IMR-90 (cell line): Measurements from ENCODE around the gene CUX1. TPM values are rescaled to one million over a fixed set of nuclear protein-coding genes. Genes with fewer than 3 reads are reported as not detected.

Experiments
- ATAC-seq: fragments of 200-7000 bp; cut with Tn5 transposase; 2 replicates; pipeline ENCODE4 v1.9.1; 2020; ENCODE audit warnings: low read depth, mild to moderate bottlenecking, moderate library complexity
- BruUV-seq: library from RNA; stranded (reverse); fragments of 400-500 nt; replicated peaks from 2 replicates; lab custom pipeline; 2021; lab: Mats Ljungman, UMichigan
- CTCF ChIA-PET: fragments of 300-600 bp; formaldehyde crosslinking; extraction: SDS; loops from one replicate; lab custom pipeline; 2021; ENCODE audit warnings: antibody characterized with exemption; lab: Yijun Ruan, JAX
- POLR2A ChIA-PET: fragments of 300-600 bp; sonication (Branson Sonifier 250); formaldehyde crosslinking; loops from one replicate; lab custom pipeline; 2022; ENCODE audit warnings: antibody characterized with exemption; ENCODE audit not compliant: unreplicated experiment; lab: Charles Lee
- DNase-seq: peaks from one replicate; pipeline ENCODE4 v3.0.0; 2013
- H2AFZ ChIP-seq: replicated peaks from 2 replicates; pipeline ENCODE3; 2013; ENCODE audit warnings: low read length, mild to moderate bottlenecking; ENCODE audit not compliant: poor library complexity
- H2AK5ac ChIP-seq: 2 replicates; pipeline ENCODE4 v1.6.1; 2013; ENCODE audit warnings: low read depth, low read length, inconsistent platforms
- H2AK9ac ChIP-seq: replicated peaks from 2 replicates; pipeline ENCODE3; 2013; ENCODE audit warnings: mild to moderate bottlenecking, low read depth, low read length, moderate library complexity; ENCODE audit not compliant: poor library complexity
- H2BK120ac ChIP-seq: 2 replicates; pipeline ENCODE4 v1.6.1; 2013; ENCODE audit warnings: low read depth, low read length, inconsistent platforms
- H2BK15ac ChIP-seq: 3 replicates; pipeline ENCODE4 v1.6.1; 2013; ENCODE audit warnings: low read depth, low read length, inconsistent platforms
- H2BK20ac ChIP-seq: 2 replicates; pipeline ENCODE4 v1.6.1; 2013; ENCODE audit warnings: low read depth, mild to moderate bottlenecking, inconsistent platforms, low read length, moderate library complexity
- H2BK5ac ChIP-seq: 2 replicates; pipeline ENCODE4 v1.6.1; 2013; ENCODE audit warnings: mild to moderate bottlenecking, low read depth, low read length, inconsistent platforms; ENCODE audit not compliant: poor library complexity, severe bottlenecking
- H3K14ac ChIP-seq: replicated peaks from 2 replicates; pipeline ENCODE4 v1.6.1; 2013; ENCODE audit warnings: low read depth, low read length, inconsistent platforms
- H3K18ac ChIP-seq: 2 replicates; pipeline ENCODE4 v1.6.1; 2013; ENCODE audit warnings: low read depth, low read length, control low read depth
- H3K23ac ChIP-seq: 2 replicates; pipeline ENCODE4 v1.6.1; 2013; ENCODE audit warnings: low read depth, low read length, inconsistent platforms
- H3K27ac ChIP-seq: 2 replicates; pipeline ENCODE4 v1.5.1; 2013; ENCODE audit warnings: mild to moderate bottlenecking, control low read depth, low read length; ENCODE audit not compliant: insufficient read depth
- H3K27me3 ChIP-seq: 2 replicates; pipeline ENCODE4 v1.6.1; 2013; ENCODE audit warnings: low read length; ENCODE audit not compliant: control insufficient read depth, insufficient read depth
- H3K36me3 ChIP-seq: 2 replicates; pipeline ENCODE4 v1.6.1; 2013; ENCODE audit warnings: low read length, mixed read lengths; ENCODE audit not compliant: control insufficient read depth, insufficient read depth
- H3K4ac ChIP-seq: 2 replicates; pipeline ENCODE4 v1.6.1; 2013; ENCODE audit warnings: low read depth, low read length, inconsistent platforms
- H3K4me1 ChIP-seq: 2 replicates; pipeline ENCODE4 v1.6.1; 2013; ENCODE audit warnings: low read length, mixed read lengths; ENCODE audit not compliant: control insufficient read depth, insufficient read depth
- H3K4me2 ChIP-seq: 2 replicates; pipeline ENCODE4 v1.6.1; 2013; ENCODE audit warnings: low read depth, mild to moderate bottlenecking, control low read depth, low read length, moderate library complexity
- H3K4me3 ChIP-seq: 2 replicates; pipeline ENCODE4 v1.5.1; 2013; ENCODE audit warnings: low read depth, mild to moderate bottlenecking, control low read depth, low read length, moderate library complexity; ENCODE audit not compliant: insufficient read depth
- H3K56ac ChIP-seq: 2 replicates; pipeline ENCODE4 v1.6.1; 2013; ENCODE audit warnings: low read length, inconsistent platforms; ENCODE audit not compliant: insufficient read depth; ENCODE audit errors: extremely low read depth
- H3K79me1 ChIP-seq, 2 experiments: 2 replicates each; pipeline ENCODE4 v1.6.1; 2013; ENCODE audit warnings: low read length in 2 of 2, inconsistent platforms in 1 of 2, low read depth in 1 of 2
- H3K9ac ChIP-seq: 2 replicates; pipeline ENCODE4 v1.6.1; 2013; ENCODE audit warnings: low read depth, low read length, control low read depth
- H3K9me1 ChIP-seq: 2 replicates; pipeline ENCODE4 v1.6.1; 2013; ENCODE audit warnings: low read length, inconsistent platforms; ENCODE audit not compliant: insufficient read depth
- H3K9me3 ChIP-seq: 2 replicates; pipeline ENCODE4 v1.6.1; 2013; ENCODE audit warnings: low read length; ENCODE audit not compliant: control insufficient read depth, insufficient read depth
- H4K20me1 ChIP-seq: 2 replicates; pipeline ENCODE4 v1.6.1; 2013; ENCODE audit warnings: low read length, inconsistent platforms; ENCODE audit not compliant: insufficient read depth
- H4K5ac ChIP-seq: 2 replicates; pipeline ENCODE4 v1.6.1; 2013; ENCODE audit warnings: mild to moderate bottlenecking, low read depth, low read length, control low read depth
- H4K8ac ChIP-seq, 2 experiments: 2 replicates each; pipeline ENCODE4 v1.6.1; 2013; ENCODE audit warnings: low read depth in 2 of 2, low read length in 2 of 2, control low read depth in 1 of 2, inconsistent platforms in 1 of 2
- H4K91ac ChIP-seq: 2 replicates; pipeline ENCODE4 v1.6.1; 2013; ENCODE audit warnings: low read depth, low read length, inconsistent platforms; ENCODE audit not compliant: insufficient read depth
- BHLHE40 ChIP-seq: fragments of 150-350 bp; IDR thresholded peaks from 2 replicates; pipeline ENCODE4 v1.6.1; 2016; ENCODE audit warnings: mild to moderate bottlenecking, low read depth, low read length
- CEBPB ChIP-seq: IDR thresholded peaks from 2 replicates; pipeline ENCODE4 v1.6.1; 2012; ENCODE audit warnings: low read depth, low read length, improper control_type of control experiment
- CHD1 ChIP-seq: IDR thresholded peaks from 2 replicates; pipeline ENCODE4 v1.6.1; 2012; ENCODE audit warnings: low read depth, low read length, improper control_type of control experiment
- CTCF ChIP-seq: conservative IDR thresholded peaks from 2 replicates; pipeline ENCODE4 v1.5.1; 2012; ENCODE audit warnings: mild to moderate bottlenecking, low read depth, low read length, improper control_type of control experiment
- ELK1 ChIP-seq: fragments of 150-350 bp; IDR thresholded peaks from 2 replicates; pipeline ENCODE4 v1.6.1; 2016; ENCODE audit warnings: low read depth, mild to moderate bottlenecking, low read length, moderate library complexity, borderline replicate concordance
- FOS ChIP-seq: fragments of 150-350 bp; IDR thresholded peaks from 2 replicates; pipeline ENCODE4 v1.6.1; 2016; ENCODE audit warnings: low read depth, low read length
- MAFK ChIP-seq: IDR thresholded peaks from 2 replicates; pipeline ENCODE4 v1.6.1; 2012; ENCODE audit warnings: low read depth, low read length, improper control_type of control experiment
- MAZ ChIP-seq: IDR thresholded peaks from 2 replicates; pipeline ENCODE4 v1.6.1; 2012; ENCODE audit warnings: low read depth, mild to moderate bottlenecking, low read length, improper control_type of control experiment, moderate library complexity, borderline replicate concordance
- MXI1 ChIP-seq: IDR thresholded peaks from 2 replicates; pipeline ENCODE4 v1.6.1; 2012; ENCODE audit warnings: low read depth, mild to moderate bottlenecking, low read length, moderate library complexity, borderline replicate concordance
- NFE2L2 ChIP-seq: fragments of 150-350 bp; IDR thresholded peaks from 2 replicates; pipeline ENCODE4 v1.6.1; 2016; ENCODE audit warnings: low read depth, mild to moderate bottlenecking, low read length
- POLR2A ChIP-seq: IDR thresholded peaks from 2 replicates; pipeline ENCODE4 v1.6.1; 2012; ENCODE audit warnings: mild to moderate bottlenecking, low read depth, low read length
- RAD21 ChIP-seq: IDR thresholded peaks from 2 replicates; pipeline ENCODE4 v1.6.1; 2012; ENCODE audit warnings: low read length, improper control_type of control experiment
- RCOR1 ChIP-seq: IDR thresholded peaks from 2 replicates; pipeline ENCODE4 v1.6.1; 2012; ENCODE audit warnings: mild to moderate bottlenecking, low read length, improper control_type of control experiment; ENCODE audit not compliant: insufficient replicate concordance
- RFX5 ChIP-seq: IDR thresholded peaks from 2 replicates; pipeline ENCODE4 v1.8.0; 2012; ENCODE audit warnings: low read depth, mild to moderate bottlenecking, low read length, moderate library complexity
- SMC3 ChIP-seq: fragments of 150-350 bp; IDR thresholded peaks from 2 replicates; pipeline ENCODE4 v1.6.1; 2016; ENCODE audit warnings: low read depth, mild to moderate bottlenecking, antibody characterized with exemption, low read length, moderate library complexity
- USF2 ChIP-seq: fragments of 150-350 bp; IDR thresholded peaks from 2 replicates; pipeline ENCODE4 v1.6.1; 2017; ENCODE audit warnings: mild to moderate bottlenecking, antibody characterized with exemption, low read length, low read depth
- WGBS, 2 experiments: methylation state at CpG; one replicate each; pipeline versions ENCODE4 v1.1.5 to v1.1.7; 2013; ENCODE audit warnings: missing lambda C conversion rate in 2 of 2; ENCODE audit not compliant: insufficient read length in 1 of 2; ENCODE audit errors: extremely low coverage in 2 of 2; 5-methylcytosine and 5-hydroxymethylcytosine counted together
- dilution Hi-C: fragments of 300-500 bp; cut with HindIII; formaldehyde crosslinking; loops from one replicate; pipeline ENCODE4 v1.14.3; 2018; ENCODE audit warnings: low sequenced_read_pairs; ENCODE audit not compliant: unreplicated experiment
- in situ Hi-C: fragments of 300-500 bp; cut with MboI; formaldehyde crosslinking; loops from 3 replicates; pipeline ENCODE4 v1.14.3; 2019; ENCODE audit warnings: low sequenced_read_pairs, inconsistent platforms, mixed read lengths
- intact Hi-C: fragments of 100-400 bp; cut with micrococcal nuclease; formaldehyde crosslinking; loops from 2 replicates; pipeline ENCODE4 v1.10.0; 2022
- polyA plus RNA-seq, 3 experiments: library from polyadenylated mRNA; depleted of rRNA; stranded (reverse); fragments of >200 nt; gene quantifications; 2 replicates each; pipeline ENCODE4 v1.2.3, GENCODE V29; 2012; ENCODE audit warnings: low replicate concordance in 1 of 3
- total RNA-seq: library from RNA; depleted of rRNA; stranded (reverse); fragments of >200 nt; gene quantifications from 2 replicates; pipeline ENCODE4 v1.2.3, GENCODE V29; 2012

CUX1 gene
- total and polyA plus RNA-seq, 2 of the 4 experiments (the other 2 are of a cell fraction) = 19.7 to 46.4 TPM

DNA sequence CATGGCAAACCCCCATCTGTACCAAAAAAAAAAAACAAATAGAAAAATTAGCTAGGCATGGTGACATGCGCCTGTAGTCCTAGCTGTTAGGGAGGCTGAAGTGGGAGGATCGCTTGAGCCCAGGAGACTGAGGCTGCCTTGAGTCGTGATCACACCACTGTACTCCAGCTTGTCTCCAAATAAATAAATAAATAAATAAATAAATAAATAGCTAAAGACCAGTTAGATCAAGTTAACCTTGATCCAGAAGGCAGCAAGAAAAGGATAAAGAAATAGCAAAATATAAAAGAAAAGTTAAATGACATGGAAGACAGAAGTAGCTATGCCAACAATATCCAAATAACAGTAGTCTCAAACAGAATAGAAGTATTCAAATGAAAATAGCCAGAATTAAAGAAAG lies 337.0 kb downstream of the CUX1 start:
- Histone ChIP-seq H3K23ac (no peak overlapping the region), H4K20me1 (no peaks in the 10 kb centered on the region), H2AFZ (no peak overlapping the region), H3K4me2 (no peak overlapping the region), H2BK15ac (no peak overlapping the region), H3K4me3 (no peak overlapping the region), H2BK20ac (no peak overlapping the region), H3K36me3 (peaks cover 9% of the 10 kb centered on the region; the same call in 1 of the 2 replicates), H3K27ac (no peak overlapping the region), H3K9ac (no peak overlapping the region), H4K8ac (no peak overlapping the region), H3K27me3 (no peaks in the 10 kb centered on the region), H3K79me1 (peaks cover 0 to 15% of the 10 kb centered on the region in 2 experiments; a peak in 3 of 4 replicates), H3K4me1 (peaks cover 6% of the 10 kb centered on the region), H2AK9ac (no peak overlapping the region), H3K9me3 (no peaks in the 10 kb centered on the region), H3K56ac (no peak overlapping the region), H2BK120ac (no peak overlapping the region), H3K18ac (no peak overlapping the region), H2BK5ac (no peak overlapping the region), H3K9me1 (peaks cover 6% of the 10 kb centered on the region), H3K14ac (no peak overlapping the region), H4K91ac (no peak overlapping the region), H4K5ac (no peak overlapping the region), H3K4ac (no peak overlapping the region), H2AK5ac (no peak overlapping the region)
- intact Hi-C loops (no loop called here), in situ Hi-C loops (no loop called here), dilution Hi-C loops (no loop called here)
- no peak for ATAC-seq
- TF ChIP-seq MXI1 (no peak), CEBPB (no peak), MAFK (no peak), POLR2A (no peak), NFE2L2 (no peak), RCOR1 (no peak), USF2 (no peak), SMC3 (no peak), RFX5 (no peak), MAZ (no peak), ELK1 (no peak), BHLHE40 (no peak), RAD21 (no peak), CHD1 (no peak), CTCF (no peak), FOS (no peak)
- WGBS, 2 experiments = no CpG with 5 or more reads among the region's 3 CpGs
- no TSS peak for BruUV-seq
- POLR2A ChIA-PET = no interaction called here
- no peak for DNase-seq
- CTCF ChIA-PET = interaction anchor here (0.6 kb wide), 1 partner anchor 17 kb away, joined by 3 read pairs; no protein-coding TSS in a partner anchor
